HG03135 (cell line): ENCODE data around the gene NAA60.
"Not testable (repeated sequence)": the region's sequence is repeated elsewhere in the genome, so short reads cannot be mapped to it uniquely, and the experiment has no call there.

Experiments used
- ATAC-seq: cut with Tn5 transposase; IDR thresholded peaks from one replicate; pipeline ENCODE4 v1.9.1; 2021; ENCODE audit warnings: mild to moderate bottlenecking, moderate library complexity; ENCODE audit not compliant: unreplicated experiment

Gene NAA60

DNA sequence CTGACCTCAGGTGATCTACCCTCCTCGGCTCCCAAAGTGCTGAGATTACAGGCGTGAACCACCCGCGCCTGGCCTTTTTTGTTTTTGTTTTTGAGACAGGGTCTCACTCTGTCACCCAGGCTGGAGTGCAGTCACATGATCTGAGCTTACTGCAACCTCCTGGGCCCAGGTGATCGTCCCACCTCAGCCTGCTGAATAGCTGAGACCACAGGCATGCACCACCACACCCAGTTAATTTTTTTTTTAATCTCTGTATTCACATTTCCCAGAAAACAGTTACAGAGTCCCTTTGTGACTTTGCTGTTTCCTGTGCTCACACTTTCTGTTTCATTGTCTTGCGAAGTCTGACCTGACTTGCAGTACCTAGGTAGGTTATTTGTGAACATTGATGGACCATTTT is 60.0 kb downstream of the NAA60 start:
- no peak for ATAC-seq

DNA sequence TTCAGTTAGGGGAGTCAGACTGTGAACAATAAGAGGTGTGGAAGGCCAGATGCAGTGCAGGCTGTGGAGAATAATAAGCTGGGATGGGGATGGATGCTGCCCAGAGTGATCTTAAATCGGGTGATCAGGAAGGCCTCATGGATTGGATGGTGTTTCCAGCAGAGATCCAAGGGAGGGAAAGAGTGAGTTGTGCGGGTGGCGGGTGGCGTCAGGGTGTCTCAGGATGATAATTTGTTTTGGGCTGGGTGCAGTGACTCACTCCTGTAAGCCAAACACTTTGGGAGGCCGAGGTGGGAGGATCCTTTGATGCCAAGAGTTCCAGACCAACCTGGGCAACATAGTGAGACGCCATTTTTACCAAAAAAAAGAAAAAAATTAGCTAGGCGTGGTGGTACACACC is 65.3 kb downstream of the NAA60 start:
- no peak for ATAC-seq

DNA sequence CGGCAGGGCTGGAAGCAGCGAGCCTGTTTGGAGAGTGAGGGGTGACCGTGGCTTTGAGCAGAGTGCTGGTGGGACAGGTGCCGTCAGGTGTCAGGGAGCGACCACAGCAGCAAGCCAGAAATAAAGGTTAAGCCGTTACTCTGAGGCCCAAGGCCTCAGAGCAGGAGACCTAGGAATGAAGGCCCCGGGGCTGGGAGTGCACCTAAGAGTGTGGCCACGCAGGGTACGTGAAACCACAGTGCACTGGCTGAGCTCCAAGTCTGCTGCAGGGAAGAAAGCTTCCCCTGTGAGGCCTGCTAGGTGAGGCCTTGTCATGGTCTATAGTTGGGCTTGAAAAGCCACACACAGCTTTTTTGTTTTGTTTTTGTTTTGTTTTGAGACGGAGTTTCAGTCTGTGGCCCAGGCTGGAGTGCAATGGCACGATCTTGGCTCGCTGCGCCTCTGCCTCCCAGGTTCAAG is 66.0 kb downstream of the NAA60 start:
- ATAC-seq: peak; percentile 56

DNA sequence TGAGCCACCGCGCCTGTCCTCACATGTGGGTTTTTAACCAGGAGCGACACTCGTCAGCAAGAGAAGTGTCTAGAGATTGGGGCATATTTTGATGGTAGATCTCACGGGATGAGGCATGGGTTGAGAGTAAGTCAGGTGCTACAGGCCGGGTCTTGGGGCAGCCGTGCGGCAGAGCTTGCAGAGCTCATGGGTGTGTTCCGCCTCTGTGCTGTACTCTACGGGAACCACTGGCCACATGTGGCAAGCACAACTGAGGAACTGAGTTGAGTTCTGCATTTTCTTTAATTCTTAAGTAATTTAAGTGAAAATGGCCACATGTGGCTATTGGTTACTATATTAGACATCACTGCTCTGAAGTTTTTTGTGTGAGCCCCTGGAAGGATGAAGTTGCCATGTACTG is 66.9 kb downstream of the NAA60 start:
- ATAC-seq: no peak

DNA sequence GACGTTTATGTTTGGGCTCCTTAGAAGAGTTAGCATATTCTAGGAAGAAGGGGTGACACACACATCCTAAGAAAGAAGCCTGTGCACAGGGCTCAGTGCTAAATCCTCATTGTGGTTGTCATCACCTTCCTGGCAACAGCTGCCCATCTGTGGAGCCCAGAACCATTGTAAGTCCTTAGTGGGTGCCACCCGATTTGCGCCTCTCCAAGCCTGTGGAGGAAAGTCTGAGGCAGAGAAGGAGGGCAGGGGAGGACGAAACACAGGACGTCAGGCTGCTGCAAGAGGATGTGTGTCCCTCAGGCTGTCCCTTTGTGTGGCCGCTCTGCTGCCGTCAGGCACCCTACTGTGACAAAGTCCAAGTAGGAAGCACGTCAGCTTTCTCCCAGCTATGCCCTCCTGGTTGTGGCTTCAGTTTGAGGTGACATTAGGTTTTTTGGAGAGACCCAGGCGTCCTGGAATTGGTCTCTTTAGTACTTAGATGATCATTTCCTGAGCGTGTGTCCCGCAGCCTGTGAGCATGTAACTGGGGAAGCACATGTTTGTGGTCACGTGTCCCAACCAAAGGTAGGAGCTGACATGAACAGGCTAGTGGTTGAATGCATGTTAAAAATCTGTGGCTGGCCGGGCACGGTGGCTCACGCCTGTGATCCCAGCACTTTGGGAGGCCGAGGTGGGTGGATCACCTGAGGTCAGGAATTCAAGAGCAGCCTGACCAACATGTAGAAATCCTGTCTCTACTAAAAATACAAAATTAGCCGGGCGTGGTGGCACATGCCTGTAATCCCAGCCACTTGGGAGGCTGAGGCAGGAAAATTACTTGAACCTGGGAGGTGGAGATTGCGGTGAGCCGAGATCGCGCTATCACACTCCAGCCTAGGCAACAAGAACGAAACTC is 68.1 kb downstream of the NAA60 start:
- ATAC-seq: no peak

DNA sequence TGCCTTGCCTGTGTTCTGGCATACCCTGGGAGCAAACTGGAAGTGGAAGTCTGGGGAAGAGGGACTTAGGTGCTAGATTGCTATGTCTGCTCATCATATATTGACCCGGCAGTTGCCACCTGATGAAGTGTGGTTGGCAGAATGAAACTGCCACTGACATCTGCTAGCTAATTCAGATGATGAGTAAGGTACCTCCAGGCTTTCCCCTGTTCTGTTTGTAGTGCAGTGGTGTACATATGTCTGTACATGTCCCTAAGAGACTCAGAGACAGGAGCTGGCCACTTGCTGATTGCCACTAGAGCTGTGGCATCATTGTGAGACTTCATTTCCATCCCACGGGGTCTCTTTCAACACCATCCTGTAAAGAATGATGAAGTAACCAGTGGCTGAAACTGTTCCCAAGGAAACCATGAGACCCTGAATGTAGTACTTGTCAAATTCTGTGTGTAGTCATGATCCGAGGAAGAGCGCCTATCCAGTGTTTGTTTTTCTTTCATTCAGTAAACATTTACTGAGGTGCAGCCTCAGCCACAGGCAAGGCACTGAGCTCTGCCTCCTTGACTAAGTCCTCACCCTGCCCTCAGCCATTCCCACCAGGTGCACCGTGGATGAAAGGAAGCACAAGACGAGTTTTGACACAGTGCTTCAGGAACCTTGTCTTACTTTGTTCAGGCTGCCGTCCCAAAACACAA is 70.6 kb downstream of the NAA60 start:
- no peak for ATAC-seq

DNA sequence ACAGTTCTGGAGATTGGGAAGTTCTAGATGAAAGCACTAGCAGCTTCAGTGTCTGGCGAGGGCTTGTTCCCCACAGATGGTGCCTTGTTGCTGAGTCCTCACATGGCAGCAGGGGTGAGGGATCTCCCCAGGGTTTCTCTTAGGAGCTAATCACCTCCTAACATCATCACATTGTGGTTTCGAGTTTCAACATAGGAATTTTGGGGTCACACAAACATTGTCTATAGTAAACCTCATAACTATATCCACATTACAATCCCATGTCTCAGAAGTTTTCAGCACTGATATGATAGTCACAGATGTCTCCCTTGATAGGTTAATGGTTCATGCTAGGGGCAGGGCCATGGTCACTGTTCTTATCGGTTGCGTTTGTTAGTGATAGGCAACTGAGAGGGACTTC is 71.1 kb downstream of the NAA60 start:
- no peak for ATAC-seq

DNA sequence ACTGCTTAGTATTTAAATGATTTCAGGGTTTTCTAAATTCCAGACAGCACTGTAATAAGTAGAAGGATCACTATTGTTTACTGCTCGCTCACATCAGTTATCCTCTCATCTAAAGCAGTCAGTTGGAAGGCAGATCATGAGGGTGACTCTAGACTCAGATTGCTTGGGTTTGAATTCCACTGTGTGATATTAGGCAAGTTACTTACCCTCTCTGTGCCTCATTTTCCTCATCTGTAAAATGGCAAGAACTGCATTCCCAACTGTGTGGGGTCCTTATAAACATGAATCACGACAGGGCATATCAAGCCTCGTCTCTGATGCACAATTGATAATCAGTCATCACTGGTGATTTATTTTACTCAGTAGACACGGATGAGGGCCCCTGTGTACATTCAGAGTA is 72.4 kb downstream of the NAA60 start:
- no peak for ATAC-seq

DNA sequence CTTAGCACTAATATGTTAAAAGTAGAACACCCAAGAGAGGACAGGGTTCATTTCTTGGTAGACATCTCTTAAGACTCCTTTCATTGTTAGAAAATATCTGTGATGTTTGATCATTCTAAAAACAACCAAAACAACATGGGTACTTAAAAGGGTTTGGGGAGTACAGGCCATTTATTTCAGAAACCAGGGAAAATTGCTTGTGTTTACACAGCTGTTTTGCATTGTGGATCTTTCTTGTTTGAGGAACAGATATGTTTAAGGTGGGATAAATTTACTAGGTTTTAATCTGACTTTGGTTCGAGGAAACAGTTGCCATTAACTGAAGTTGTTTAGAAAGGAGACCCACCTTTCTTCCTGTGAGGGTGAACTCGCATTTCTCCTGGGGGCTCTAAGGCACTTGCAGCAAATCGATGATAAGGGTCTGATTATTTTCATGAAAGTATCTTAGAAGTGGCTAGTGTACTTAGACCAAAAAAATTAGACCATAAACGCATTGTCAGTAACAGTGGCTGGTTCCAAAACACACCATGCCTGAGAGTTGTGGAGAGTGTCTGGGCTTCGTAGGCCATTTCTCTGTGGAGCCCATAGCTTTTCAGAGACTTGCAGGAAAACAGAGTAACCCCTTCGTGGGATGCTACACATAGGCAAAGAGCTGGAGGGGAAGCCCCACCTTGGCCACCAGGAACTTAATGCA is 75.0 kb downstream of the NAA60 start:
- no peak for ATAC-seq

DNA sequence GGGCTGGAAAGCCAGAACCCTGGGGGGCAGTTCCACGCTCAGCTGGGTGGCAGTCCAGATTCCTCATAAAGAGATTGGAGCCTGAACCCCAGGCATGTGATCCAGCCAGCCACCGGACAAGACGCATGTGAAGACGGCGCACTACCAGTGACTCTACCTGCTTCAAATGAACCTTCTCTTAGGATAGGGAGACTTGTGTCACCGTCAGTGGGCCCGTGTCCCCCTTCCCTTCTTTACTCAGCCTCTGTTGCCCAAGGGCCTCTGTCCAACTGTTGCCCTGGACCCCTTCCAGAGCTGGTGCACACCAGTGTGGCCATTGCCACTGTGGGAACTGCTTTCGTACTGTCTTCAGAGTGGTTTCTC is 75.5 kb downstream of the NAA60 start:
- no peak for ATAC-seq

DNA sequence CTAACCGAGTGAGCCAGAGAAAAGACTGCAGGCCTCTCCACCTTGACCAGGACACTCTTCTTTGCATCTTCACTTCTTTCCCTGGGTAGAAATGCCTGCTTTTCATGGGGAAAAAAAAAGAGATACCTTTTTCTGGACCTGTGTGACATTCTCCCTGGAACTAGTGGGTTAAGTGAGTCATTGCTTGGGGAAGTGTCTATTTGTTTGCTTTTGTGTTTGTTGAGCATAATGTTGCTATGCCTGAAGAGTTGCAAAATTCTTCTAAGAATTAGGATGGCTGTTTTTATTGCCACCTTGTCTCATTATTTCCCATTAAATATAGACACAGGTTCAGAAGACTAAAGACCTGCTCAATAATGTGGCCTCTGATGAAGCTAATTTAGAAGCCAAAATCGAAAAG is 76.1 kb downstream of the NAA60 start:
- no peak for ATAC-seq

DNA sequence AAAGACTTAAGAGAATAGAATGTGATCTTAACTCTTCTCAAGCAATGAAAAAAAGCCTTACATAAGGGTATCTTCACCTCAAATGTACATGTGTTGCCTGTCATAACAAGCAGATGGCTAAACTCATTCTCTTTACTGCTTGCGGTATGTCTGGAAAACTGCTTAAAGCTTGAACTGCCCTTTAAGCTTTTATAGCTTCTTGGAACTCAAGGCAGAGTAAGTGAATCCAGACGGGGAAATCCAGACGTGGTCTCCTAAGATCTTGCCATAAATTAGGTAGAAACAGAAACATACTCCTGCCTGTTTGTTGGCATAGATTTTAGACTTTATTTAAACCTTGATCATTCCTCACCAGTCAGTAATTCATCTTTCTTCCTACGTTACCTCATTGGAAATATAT is 76.9 kb downstream of the NAA60 start:
- ATAC-seq: no peak

DNA sequence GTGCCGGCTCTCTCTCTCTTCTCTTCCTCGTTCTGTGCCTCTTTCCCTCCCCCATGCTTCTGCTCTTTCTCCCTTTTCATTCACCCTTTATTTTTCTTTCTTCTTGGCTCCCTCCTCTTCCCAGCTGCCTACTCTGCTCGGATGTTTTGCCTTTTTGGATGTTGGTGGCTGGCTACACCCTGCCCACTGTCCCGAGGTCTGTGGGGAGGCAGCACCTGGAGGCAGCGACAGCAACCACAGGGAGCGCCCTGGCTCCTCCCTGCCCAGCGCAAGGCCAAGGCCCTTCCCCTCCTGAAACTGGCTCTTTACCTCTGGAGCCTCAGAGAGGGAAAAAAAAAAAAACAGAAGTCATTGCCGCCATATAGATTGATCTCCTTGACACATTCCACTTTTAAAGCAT is 77.4 kb downstream of the NAA60 start:
- ATAC-seq: no peak

DNA sequence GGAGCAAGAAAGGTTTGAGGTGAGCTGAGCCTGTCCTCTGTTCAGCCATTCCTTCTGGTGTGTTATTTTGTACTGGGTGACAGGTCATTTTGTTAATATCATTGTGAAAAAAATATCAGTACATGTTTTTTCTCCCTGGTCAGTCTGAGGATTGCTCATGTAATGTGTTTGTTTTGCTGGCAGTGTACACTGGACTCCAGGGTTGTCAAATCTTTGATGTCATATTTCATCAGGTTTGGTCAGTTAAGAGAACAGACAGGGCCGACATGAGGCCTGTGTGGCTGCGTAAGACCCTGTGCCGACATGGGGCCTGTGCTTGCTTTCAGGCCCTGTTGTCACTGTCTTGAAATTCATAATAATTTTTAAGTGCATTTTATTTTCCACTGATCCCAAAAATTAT is 79.8 kb downstream of the NAA60 start:
- no peak for ATAC-seq

DNA sequence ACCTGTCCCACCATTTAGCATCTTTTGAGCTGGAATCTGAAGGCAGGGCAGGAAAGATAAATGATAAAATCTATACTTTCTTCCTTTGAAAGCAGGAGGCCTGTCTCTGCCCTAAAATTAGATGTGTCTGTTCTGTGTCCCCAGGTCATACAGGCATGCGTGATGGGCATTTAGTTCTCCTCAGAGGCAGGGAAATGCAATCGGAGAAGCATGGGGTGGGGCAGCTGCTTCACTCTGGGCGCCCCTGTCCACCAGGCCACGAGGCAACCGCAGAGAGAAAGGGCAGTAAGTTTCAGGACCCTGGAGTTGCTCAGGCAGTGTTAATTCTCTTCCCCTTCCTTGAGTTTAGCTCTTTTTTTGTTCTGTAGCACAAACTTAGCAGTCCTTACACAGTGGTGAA is 82.5 kb downstream of the NAA60 start:
- ATAC-seq: no peak

DNA sequence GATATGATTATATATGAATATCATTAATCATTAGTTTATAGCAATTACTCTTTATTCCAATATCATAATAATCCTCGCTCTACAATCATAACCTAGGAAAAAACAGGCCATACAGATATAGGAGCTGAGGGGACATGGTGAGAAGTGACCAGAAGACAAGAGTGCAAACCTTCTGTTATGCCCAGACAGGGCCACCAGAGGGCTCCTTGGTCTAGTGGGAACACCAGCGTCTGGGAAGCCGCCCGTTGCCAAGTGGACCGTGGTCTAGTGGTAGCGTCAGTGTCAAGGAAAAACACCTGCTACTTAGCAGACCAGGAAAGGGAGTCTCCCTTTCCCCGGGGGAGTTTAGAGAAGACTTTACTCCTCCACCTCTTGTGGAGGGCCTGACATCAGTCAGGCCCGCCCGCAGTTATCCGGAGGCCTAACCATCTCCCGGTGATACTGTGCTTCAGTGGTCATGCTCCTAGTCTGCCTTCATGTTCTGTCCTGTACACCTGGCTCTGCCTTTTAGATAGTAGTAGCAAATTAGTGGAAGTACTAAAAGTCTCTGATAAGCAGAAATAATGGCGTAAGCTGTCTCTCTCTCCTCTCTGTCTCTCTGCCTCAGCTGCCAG is 83.8 kb downstream of the NAA60 start:
- ATAC-seq: not testable (repeated sequence)

DNA sequence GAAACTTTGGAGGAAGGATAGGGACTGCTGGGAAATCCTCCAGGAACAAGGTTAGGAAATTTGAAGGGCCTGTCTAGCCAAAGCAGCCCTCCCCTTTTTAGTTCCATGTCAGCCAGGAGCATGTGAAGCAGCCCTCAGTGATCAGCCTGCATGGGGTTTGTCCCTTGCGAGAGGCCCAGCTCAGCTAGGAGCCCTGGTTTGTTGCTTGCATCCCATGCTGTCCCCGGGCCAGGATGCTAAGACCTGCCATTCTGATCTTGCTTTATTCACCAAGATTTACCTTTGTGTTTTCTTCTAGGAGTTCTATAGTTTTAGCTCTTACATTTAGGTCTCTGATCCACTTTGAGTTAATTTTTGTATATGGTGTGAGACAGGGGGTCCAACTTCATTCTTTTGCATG is 84.9 kb downstream of the NAA60 start:
- ATAC-seq: no peak

DNA sequence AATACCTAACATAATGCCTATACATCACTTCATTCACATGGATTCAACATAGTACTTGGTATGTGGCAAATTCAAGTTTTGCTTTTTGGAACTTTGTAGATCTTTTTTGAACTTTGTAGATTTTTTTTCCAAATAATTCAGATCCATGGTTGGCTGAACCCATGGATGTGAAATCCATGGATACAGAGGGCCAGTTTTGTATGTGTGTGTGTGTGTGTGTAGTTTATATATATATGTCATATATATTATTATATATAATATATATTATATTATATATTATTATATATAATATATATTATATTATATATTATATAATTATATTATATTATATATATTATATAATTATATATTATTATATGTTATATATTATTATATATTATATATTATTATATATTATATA is 85.7 kb downstream of the NAA60 start:
- no peak for ATAC-seq

DNA sequence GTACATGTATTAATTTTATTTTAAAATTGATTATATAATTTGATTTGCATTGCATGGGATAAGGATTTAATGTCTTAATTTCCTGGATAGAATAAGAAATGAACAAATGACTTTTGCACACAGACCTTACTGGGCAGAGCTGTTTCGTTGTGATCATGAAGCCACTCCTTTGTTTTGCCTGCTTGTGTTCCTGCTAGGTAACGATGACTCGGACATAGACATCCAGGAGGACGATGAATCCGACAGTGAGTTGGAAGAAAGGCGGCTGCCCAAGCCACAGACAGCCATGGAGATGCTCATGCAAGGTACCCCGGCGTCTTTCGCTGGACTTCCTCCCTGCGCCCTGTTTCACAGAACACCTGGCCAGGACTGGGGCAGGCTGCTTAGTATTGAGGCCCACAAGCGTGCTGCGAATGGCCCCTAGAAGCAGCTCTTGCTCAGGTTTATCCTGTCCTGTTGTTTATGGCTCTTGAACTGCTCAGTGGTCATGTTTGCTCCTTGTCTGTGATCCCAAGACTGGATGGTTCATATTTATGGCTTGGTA is 87.0 kb downstream of the NAA60 start:
- ATAC-seq: no peak

DNA sequence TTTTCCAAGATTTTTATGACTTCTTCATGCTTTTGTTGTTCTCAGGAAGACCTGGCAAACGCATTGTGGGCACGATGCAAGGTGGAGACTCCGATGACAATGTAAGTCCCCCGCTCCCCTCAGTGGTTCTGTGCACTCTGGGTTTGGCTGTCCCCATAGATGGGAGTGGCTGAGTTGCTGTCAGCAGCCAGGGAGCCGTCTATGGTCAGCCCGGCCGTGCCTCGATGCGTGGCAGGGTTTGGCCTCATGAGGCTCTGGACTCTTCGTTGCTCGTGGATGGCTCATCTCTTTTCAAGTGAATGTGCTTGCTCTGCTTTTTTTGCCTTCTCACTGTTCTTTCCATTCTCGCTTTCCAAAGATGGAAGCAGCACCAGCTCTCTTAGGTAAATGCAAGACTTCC is 89.3 kb downstream of the NAA60 start:
- ATAC-seq: no peak

DNA sequence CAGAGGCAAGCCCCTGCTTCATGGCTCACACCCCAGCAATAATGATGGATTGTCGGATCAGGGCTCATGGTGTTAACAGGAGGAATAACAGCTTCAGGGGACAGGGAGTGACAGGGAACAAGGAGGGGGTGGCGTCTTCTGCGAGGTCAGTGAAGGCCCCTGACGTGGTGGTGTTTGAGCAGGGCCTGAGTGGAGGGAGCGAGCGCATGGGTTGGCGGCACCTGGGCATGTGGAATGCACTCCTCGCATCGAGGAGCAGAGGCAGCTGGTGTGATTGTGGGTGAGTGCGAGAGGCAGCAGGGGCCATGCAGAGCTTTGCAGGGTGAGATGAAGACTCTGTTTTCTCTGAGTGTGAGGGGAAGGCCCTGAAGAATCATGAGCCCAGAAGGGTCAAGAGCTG is 90.6 kb downstream of the NAA60 start:
- ATAC-seq: no peak
